RWPE2 (cell line): ENCODE measurements around the gene SUN1.
"Not testable (repeated sequence)": the region's sequence is repeated elsewhere in the genome, so short reads cannot be mapped to it uniquely, and the experiment has no call there.

Experiments
- ATAC-seq: fragments of 200-7000 bp; cut with Tn5 transposase; 3 replicates; pipeline ENCODE4 v1.9.1; 2021; ENCODE audit warnings: low read depth
- DNase-seq: peaks from one replicate; pipeline ENCODE4 v3.0.0-alpha.2; 2020; ENCODE audit warnings: low spot score
- H3K27ac ChIP-seq: fragments of 450-650 bp; 2 replicates; pipeline ENCODE4 v1.5.1; 2017; ENCODE audit warnings: mild to moderate bottlenecking; ENCODE audit not compliant: poor library complexity, severe bottlenecking
- H3K27me3 ChIP-seq: fragments of 250-450 bp; sonication (Bioruptor Pico); 2 replicates; pipeline ENCODE4 v1.5.1; 2021; ENCODE audit warnings: mild to moderate bottlenecking, moderate library complexity; ENCODE audit not compliant: insufficient read depth, poor library complexity, severe bottlenecking
- H3K36me3 ChIP-seq: fragments of 250-450 bp; sonication (Bioruptor Pico); 2 replicates; pipeline ENCODE4 v1.5.1; 2020; ENCODE audit warnings: low read depth, mild to moderate bottlenecking, moderate library complexity
- H3K4me1 ChIP-seq: fragments of 250-450 bp; sonication (Bioruptor Pico); 2 replicates; pipeline ENCODE4 v1.5.1; 2021; ENCODE audit warnings: mild to moderate bottlenecking, moderate library complexity; ENCODE audit not compliant: insufficient read depth, poor library complexity, severe bottlenecking
- H3K4me3 ChIP-seq: fragments of 250-450 bp; sonication (Bioruptor Pico); 2 replicates; pipeline ENCODE4 v1.5.1; 2021; ENCODE audit warnings: mild to moderate bottlenecking, moderate library complexity; ENCODE audit not compliant: severe bottlenecking
- H3K9me3 ChIP-seq: fragments of 250-450 bp; sonication (Bioruptor Pico); 2 replicates; pipeline ENCODE4 v1.5.1; 2021; ENCODE audit warnings: mild to moderate bottlenecking, moderate library complexity; ENCODE audit not compliant: severe bottlenecking
- TF ChIP-seq, protein P1 (sequence below): fragments of 450-650 bp; IDR thresholded peaks from one replicate; pipeline ENCODE4 v1.5.1; 2017; ENCODE audit warnings: mild to moderate bottlenecking, moderate library complexity; ENCODE audit not compliant: poor library complexity, severe bottlenecking

SUN1 gene

DNA sequence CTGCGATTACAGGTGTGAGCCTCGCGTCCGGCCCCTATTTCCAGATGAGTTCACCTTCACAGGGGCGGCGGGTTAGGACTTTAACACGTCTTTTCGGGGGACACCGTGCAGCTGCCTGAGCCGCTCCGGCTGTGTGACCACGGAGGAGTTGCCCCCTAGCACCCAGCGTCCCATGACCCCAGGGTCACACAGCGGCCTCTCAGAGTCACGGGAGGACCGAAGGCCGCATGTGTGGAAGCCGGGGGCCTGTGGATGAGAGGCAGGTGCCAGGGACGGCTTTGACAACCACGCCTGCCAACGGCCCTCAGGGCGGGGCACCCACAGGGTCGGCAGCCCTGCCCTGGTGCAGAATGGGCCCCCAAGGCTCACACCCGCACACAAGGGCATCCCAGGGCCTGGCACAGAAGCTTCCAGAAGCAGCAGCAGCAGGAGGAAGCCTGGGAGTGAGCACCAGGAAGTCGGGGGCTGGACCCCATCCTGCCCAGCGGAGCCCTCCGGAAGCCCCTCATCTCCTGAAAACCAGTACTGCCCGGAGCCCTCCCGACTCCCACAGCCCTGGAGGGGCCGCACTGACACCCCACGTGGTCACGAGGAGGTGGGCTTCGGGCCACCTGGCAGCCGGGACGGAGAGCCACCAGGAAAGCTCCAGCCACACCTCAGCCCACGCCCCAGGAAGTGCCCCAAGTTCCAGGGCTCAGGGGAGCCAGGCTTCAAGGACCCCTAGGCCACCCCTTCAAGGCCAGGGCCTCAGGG is 89.5 kb downstream of the SUN1 start:
- H3K27me3 ChIP-seq = no peaks in the 10 kb centered on the region
- no peak overlapping the region for H3K27ac ChIP-seq
- peaks cover 7% of the 10 kb centered on the region for H3K4me1 ChIP-seq
- no peak overlapping the region for H3K4me3 ChIP-seq
- peak; percentile 41 for DNase-seq
- no peaks in the 10 kb centered on the region for H3K36me3 ChIP-seq
- ATAC-seq = no peak
- TF ChIP-seq, protein P1, sequence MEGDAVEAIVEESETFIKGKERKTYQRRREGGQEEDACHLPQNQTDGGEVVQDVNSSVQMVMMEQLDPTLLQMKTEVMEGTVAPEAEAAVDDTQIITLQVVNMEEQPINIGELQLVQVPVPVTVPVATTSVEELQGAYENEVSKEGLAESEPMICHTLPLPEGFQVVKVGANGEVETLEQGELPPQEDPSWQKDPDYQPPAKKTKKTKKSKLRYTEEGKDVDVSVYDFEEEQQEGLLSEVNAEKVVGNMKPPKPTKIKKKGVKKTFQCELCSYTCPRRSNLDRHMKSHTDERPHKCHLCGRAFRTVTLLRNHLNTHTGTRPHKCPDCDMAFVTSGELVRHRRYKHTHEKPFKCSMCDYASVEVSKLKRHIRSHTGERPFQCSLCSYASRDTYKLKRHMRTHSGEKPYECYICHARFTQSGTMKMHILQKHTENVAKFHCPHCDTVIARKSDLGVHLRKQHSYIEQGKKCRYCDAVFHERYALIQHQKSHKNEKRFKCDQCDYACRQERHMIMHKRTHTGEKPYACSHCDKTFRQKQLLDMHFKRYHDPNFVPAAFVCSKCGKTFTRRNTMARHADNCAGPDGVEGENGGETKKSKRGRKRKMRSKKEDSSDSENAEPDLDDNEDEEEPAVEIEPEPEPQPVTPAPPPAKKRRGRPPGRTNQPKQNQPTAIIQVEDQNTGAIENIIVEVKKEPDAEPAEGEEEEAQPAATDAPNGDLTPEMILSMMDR = no peak
- no peaks in the 10 kb centered on the region for H3K9me3 ChIP-seq

DNA sequence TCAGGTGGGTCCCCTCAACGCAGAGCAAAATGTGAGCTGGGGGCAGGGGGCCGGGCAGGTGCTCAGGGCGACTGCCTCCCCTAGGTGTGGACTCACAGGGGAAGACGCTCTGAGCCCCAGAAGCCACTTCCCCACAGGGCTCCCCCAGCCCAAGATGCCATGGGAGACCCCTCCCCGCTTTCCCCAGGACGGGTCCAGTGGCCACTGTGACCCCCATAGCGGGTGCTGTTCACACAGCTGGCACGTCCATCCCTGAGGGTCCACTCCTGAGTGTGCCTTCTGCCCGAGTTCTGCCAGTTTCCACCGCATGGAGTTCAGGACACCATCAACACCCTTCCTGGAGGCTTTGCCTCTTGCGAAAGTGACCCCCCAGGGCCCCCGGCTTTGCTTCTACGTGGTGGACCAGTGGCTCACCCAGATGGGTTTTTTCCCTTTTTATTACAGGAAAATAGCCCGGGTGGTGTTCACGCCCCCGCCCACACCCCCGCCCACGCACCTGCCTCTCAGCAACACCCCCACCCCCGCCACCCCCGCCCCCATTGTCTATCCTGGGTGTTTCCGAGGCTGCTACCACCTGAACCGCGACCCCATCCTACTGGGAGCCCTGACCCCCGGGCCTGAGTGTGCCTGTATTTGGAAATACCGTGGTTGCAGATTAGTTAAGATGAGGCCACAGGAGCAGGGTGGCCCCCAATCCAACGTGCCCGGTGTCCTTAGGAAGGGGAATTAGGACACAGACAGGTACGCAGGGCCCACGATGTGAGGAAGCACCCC is 90.2 kb downstream of the SUN1 start:
- no peak overlapping the region for H3K4me3 ChIP-seq
- ATAC-seq (no peak), DNase-seq (peak; percentile 45)
- H3K36me3 ChIP-seq = no peaks in the 10 kb centered on the region
- no peaks in the 10 kb centered on the region for H3K9me3 ChIP-seq
- no peaks in the 10 kb centered on the region for H3K27me3 ChIP-seq
- TF ChIP-seq, protein P1 = no peak
- peaks cover 7% of the 10 kb centered on the region for H3K4me1 ChIP-seq
- H3K27ac ChIP-seq = no peak overlapping the region

DNA sequence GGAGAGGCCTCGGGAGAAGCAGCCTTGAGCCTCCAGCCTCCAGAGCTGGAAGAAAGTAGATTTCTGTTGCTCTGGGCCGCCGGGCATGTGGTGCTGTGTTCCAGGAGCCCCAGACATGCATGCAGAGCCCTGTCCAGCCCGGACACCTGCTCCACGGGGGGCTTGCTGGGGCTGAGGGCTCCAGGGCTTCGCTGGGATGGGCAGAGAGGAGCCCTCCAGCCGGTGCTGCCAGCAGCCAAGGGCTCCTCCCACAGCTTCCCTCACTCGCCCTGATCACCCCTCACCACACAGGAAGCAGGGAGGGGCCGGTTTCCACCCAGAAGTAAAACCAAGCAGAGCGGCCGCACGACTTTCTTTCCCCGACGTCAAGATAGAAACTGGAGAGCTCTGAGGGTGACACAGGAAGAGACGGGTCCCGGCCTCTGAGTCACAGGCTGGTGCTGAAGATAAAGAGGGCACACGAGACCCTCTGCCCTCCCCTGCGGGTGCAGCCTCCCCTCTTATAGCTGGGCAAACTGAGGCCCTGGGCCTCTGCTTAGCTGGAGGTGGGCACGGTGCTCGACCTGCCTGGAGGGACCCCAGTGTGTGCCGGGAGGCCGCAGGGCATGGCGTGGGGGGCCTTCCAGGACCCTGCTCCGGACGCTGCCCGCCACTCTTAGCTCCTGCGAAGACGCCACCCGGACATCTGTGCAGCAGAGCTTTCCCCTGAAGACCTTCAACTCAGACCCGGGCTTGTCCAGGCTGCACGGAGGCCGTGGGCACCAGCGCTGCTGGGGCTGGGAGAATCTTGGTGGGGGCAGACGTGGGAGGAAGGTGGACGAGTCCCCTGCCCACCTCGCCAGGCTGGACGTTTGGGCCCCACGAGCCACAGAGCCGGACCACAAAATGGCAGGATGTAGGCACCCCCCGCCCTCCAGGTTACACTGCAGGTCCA is 91.1 kb downstream of the SUN1 start:
- DNase-seq (peak; percentile 62), ATAC-seq (peak; percentile 42; the same call in 1 of the 3 replicates)
- Histone ChIP-seq H3K36me3 (no peaks in the 10 kb centered on the region), H3K9me3 (no peaks in the 10 kb centered on the region), H3K4me1 (peaks cover 7% of the 10 kb centered on the region), H3K27ac (no peak overlapping the region), H3K27me3 (no peaks in the 10 kb centered on the region), H3K4me3 (no peak overlapping the region)
- TF ChIP-seq, protein P1 = no peak

DNA sequence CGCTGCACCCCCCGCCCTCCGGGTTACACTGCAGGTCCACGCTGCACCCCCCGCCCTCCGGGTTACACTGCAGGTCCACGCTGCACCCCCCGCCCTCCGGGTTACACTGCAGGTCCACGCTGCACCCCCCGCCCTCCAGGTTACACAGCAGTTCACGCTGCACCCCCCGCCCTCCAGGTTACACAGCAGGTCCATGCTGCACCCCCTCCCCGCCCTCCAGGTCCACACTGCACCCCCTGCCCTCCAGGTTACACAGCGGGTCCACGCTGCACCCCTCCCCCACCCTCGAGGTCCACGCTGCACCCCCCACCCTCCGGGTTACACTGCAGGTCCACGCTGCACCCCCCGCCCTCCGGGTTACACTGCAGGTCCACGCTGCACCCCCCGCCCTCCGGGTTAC is 91.8 kb downstream of the SUN1 start:
- H3K36me3 ChIP-seq, ATAC-seq, H3K27ac ChIP-seq, H3K4me1 ChIP-seq, H3K27me3 ChIP-seq, H3K9me3 ChIP-seq, H3K4me3 ChIP-seq: not testable (repeated sequence)
- DNase-seq = peak; percentile 49
